GM12878 (cell line): Measurements from ENCODE around the gene DMD. TPM values are rescaled to one million over a fixed set of nuclear protein-coding genes. Genes with fewer than 3 reads are reported as not detected.

Experiments used
- ATAC-seq: fragments of 200-7000 bp; cut with Tn5 transposase; 3 replicates; pipeline ENCODE4 v1.9.1; 2020; ENCODE audit warnings: mild to moderate bottlenecking, moderate library complexity
- BruUV-seq: library from RNA; stranded (reverse); fragments of 400-500 nt; replicated peaks from 2 replicates; lab custom pipeline; 2021; lab: Mats Ljungman, UMichigan
- CTCF ChIA-PET: fragments of 300-600 bp; sonication (Branson Sonifier 250); formaldehyde crosslinking; extraction: SDS; loops from one replicate; lab custom pipeline; 2021; ENCODE audit warnings: inconsistent platforms; lab: Yijun Ruan, JAX
- POLR2A ChIA-PET: fragments of 350-600 bp; formaldehyde crosslinking; extraction: SDS; loops from one replicate; lab custom pipeline; 2021; ENCODE audit warnings: inconsistent platforms; lab: Charles Lee
- RAD21 ChIA-PET: fragments of 300-600 bp; sonication (Branson Sonifier 250); formaldehyde crosslinking; loops from one replicate; lab custom pipeline; 2023; ENCODE audit warnings: antibody characterized with exemption; ENCODE audit not compliant: unreplicated experiment; lab: Charles Lee
- SMC1A ChIA-PET: fragments of 300-600 bp; sonication (Branson Sonifier 250); formaldehyde crosslinking; loops from one replicate; lab custom pipeline; 2023; ENCODE audit not compliant: unreplicated experiment, uncharacterized antibody; lab: Charles Lee
- DNase-seq: peaks from one replicate; pipeline ENCODE4 v3.0.0-alpha.2; 2011; ENCODE audit warnings: low read depth, low spot score
- FAIRE-seq: peaks from 3 replicates; lab custom pipeline; 2011; peaks lifted over from hg19 to GRCh38; lab: Jason Lieb, UNC
- H2AFZ ChIP-seq: 2 replicates; pipeline ENCODE4 v1.6.0; 2011; ENCODE audit warnings: low read depth, low read length, control low read depth; ENCODE audit not compliant: control insufficient read depth
- H3K27ac ChIP-seq: 2 replicates; pipeline ENCODE4 v1.5.1; 2011; ENCODE audit warnings: control low read depth; ENCODE audit not compliant: control insufficient read depth, insufficient read depth
- H3K27me3 ChIP-seq, 2 experiments: replicated peaks in 1 of 2; 2 replicates each; pipeline versions ENCODE4 v1.6.0 to v1.6.1; 2011; ENCODE audit warnings: low read length in 1 of 2; ENCODE audit not compliant: control insufficient read depth in 2 of 2, insufficient read depth in 2 of 2
- H3K36me3 ChIP-seq, 2 experiments: 2 replicates each; pipeline ENCODE4 v1.5.1; 2011; ENCODE audit warnings: low read length in 1 of 2; ENCODE audit not compliant: control insufficient read depth in 2 of 2, insufficient read depth in 2 of 2
- H3K4me1 ChIP-seq: 2 replicates; pipeline ENCODE4 v1.6.1; 2011; ENCODE audit warnings: mild to moderate bottlenecking, low read length, moderate library complexity, mixed read lengths; ENCODE audit not compliant: control insufficient read depth, insufficient read depth
- H3K4me2 ChIP-seq: 2 replicates; pipeline ENCODE4 v1.6.0; 2011; ENCODE audit warnings: control low read depth; ENCODE audit not compliant: control insufficient read depth, insufficient read depth
- H3K4me3 ChIP-seq: fragments of 200-600 bp; sonication (generic); 2 replicates; pipeline ENCODE4 v1.5.1; 2016
- H3K79me2 ChIP-seq: 2 replicates; pipeline ENCODE4 v1.6.0; 2011; ENCODE audit warnings: low read length; ENCODE audit not compliant: control insufficient read depth, insufficient read depth
- H3K9ac ChIP-seq: 2 replicates; pipeline ENCODE4 v1.8.0; 2011; ENCODE audit warnings: low read length, control low read depth, mixed read lengths; ENCODE audit not compliant: control insufficient read depth, insufficient read depth
- H3K9me3 ChIP-seq: replicated peaks from 3 replicates; pipeline ENCODE4 v1.5.1; 2011; ENCODE audit warnings: mild to moderate bottlenecking, low read length; ENCODE audit not compliant: control insufficient read depth, insufficient read depth
- H4K20me1 ChIP-seq: 2 replicates; pipeline ENCODE4 v1.6.0; 2011; ENCODE audit not compliant: control insufficient read depth, insufficient read depth
- CEBPB ChIP-seq, 2 experiments: fragments of 150-350 bp in 1 of 2; IDR thresholded peaks; 2 replicates each; pipeline ENCODE4 v1.6.1; 2012 to 2014; ENCODE audit warnings: low read depth in 2 of 2, low read length in 2 of 2, borderline replicate concordance in 1 of 2, inconsistent platforms in 1 of 2
- EZH2 ChIP-seq: IDR thresholded peaks from 2 replicates; pipeline ENCODE4 v1.6.1; 2012; ENCODE audit warnings: low read depth, mild to moderate bottlenecking, control low read depth, inconsistent platforms, low read length, borderline replicate concordance; ENCODE audit not compliant: control insufficient read depth
- HDGF ChIP-seq: fragments of 450-650 bp; IDR thresholded peaks from 2 replicates; pipeline ENCODE4 v1.6.1; 2016; ENCODE audit warnings: antibody characterized with exemption
- KDM1A ChIP-seq: fragments of 200-600 bp; sonication (generic); IDR thresholded peaks from 2 replicates; pipeline ENCODE4 v1.6.1; 2016; ENCODE audit warnings: borderline replicate concordance
- MTA2 ChIP-seq: fragments of 450-650 bp; IDR thresholded peaks from 2 replicates; pipeline ENCODE4 v1.6.1; 2016; ENCODE audit warnings: low read depth, mild to moderate bottlenecking, moderate library complexity
- SRF ChIP-seq, 2 experiments: IDR thresholded peaks; 2 replicates each; pipeline ENCODE4 v1.6.1; 2011; ENCODE audit warnings: low read depth in 2 of 2, low read length in 2 of 2, mild to moderate bottlenecking in 1 of 2, moderate library complexity in 1 of 2
- ZSCAN29 ChIP-seq: fragments of 450-650 bp; IDR thresholded peaks from 2 replicates; pipeline ENCODE4 v1.6.1; 2017; ENCODE audit warnings: mild to moderate bottlenecking, moderate library complexity
- WGBS: methylation state at CpG from one replicate; pipeline ENCODE4 v1.1.6; 2016; ENCODE audit warnings: low lambda C conversion rate; ENCODE audit not compliant: insufficient replicate concordance, insufficient coverage; ENCODE audit errors: missing lambda C conversion rate; 5-methylcytosine and 5-hydroxymethylcytosine counted together
- in situ Hi-C: fragments of 300-500 bp; cut with MboI; formaldehyde crosslinking; loops from 9 replicates; pipeline ENCODE4 v1.14.3; 2018; ENCODE audit warnings: mixed read lengths
- intact Hi-C: fragments of 100-400 bp; cut with micrococcal nuclease; formaldehyde crosslinking; loops from one replicate; pipeline ENCODE4 v1.14.2; 2022; ENCODE audit not compliant: unreplicated experiment
- polyA plus RNA-seq, 11 experiments: library from polyadenylated mRNA; depleted of rRNA in 4 of 11; unstranded in 6 of 11; stranded (reverse) in 5 of 11; fragments of >200 nt; fragmentation: Nextera tagmentation in 4 of 11; fragmentation: Illumina TruSeq in 1 of 11; extraction: Ambion mirVana in 4 of 11; extraction: Trizol in 1 of 11; gene quantifications; 1 replicate in 1 of 11; 2 replicates in 10 of 11; pipeline versions ENCODE4 v1.2.1 to v1.2.3, GENCODE V29; 2011 to 2016; ENCODE audit warnings: inconsistent platforms in 2 of 11, missing spikeins in 2 of 11, low read depth in 1 of 11
- total RNA-seq, 4 experiments: library from RNA; depleted of rRNA in 3 of 4; stranded (reverse); fragments of >200 nt in 3 of 4; fragmentation: Illumina TruSeq in 1 of 4; extraction: Trizol in 1 of 4; gene quantifications; 2 replicates each; pipeline versions ENCODE4 v1.2.1 to v1.2.3, GENCODE V29; 2013 to 2021
- TF ChIP-seq, protein P1 (sequence below): fragments of 150-350 bp; IDR thresholded peaks from 2 replicates; pipeline ENCODE4 v1.6.1; 2014; ENCODE audit warnings: mild to moderate bottlenecking, low read depth, low read length
- TF ChIP-seq, protein P2 (sequence below): fragments of 450-650 bp; IDR thresholded peaks from 2 replicates; pipeline ENCODE4 v1.6.1; 2018; ENCODE audit warnings: borderline replicate concordance, mild to moderate bottlenecking; ENCODE audit not compliant: partially characterized antibody
- TF ChIP-seq, protein P3 (sequence below): fragments of 450-650 bp; IDR thresholded peaks from 2 replicates; pipeline ENCODE4 v1.6.1; 2017; ENCODE audit warnings: borderline replicate concordance

The DMD gene
- total and polyA plus RNA-seq, 10 of the 15 experiments (the other 5 are each of a cell fraction or from before 2014, with no cell fraction given): 1.4 to 24.3 (median 4.3) TPM

DNA sequence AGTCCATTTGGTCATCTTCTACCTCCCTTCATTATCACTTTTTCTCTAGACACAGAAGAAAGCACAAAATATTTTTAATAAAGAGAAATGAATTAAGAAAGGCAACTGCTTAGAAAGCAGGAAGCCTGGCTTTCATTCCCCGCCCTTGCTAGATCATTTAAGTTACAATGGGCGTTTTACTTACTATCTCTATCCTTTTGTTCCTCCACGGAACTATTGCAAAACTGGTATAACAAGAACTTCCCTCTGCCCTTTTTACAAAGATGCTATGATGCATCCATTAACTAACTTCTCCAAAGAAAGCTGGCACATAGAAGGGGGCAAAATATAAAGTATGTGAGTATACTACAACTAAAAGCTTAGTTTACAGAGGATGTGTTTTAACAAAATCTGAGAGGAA, 1705.0 kb downstream of the DMD start:
- WGBS: 0% methylated on average over 3 of the region's 3 CpGs
- DNase-seq (no peak), FAIRE-seq (no peak), ATAC-seq (no peak)
- TF ChIP-seq, protein P1, sequence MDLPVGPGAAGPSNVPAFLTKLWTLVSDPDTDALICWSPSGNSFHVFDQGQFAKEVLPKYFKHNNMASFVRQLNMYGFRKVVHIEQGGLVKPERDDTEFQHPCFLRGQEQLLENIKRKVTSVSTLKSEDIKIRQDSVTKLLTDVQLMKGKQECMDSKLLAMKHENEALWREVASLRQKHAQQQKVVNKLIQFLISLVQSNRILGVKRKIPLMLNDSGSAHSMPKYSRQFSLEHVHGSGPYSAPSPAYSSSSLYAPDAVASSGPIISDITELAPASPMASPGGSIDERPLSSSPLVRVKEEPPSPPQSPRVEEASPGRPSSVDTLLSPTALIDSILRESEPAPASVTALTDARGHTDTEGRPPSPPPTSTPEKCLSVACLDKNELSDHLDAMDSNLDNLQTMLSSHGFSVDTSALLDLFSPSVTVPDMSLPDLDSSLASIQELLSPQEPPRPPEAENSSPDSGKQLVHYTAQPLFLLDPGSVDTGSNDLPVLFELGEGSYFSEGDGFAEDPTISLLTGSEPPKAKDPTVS: no peak
- no peak for TF ChIP-seq ZSCAN29
- TF ChIP-seq KDM1A: no peak
- TF ChIP-seq EZH2: no peak
- no peak for TF ChIP-seq CEBPB (IDR thresholded peaks at IDR 0.05; ENCODE audit: borderline replicate concordance in 1 of 2, low read depth in 2 of 2, low read length in 2 of 2)
- TF ChIP-seq HDGF: no peak
- SMC1A ChIA-PET: no interaction called here
- no peaks in the 10 kb centered on the region for H4K20me1 ChIP-seq
- BruUV-seq: no TSS peak
- H2AFZ ChIP-seq: no peak overlapping the region
- RAD21 ChIA-PET: no interaction called here
- no peaks in the 10 kb centered on the region for H3K36me3 ChIP-seq
- intact Hi-C loops (no loop called here), in situ Hi-C loops (no loop called here)
- H3K27me3 ChIP-seq: no peaks in the 10 kb centered on the region
- no peaks in the 10 kb centered on the region for H3K9me3 ChIP-seq
- CTCF ChIA-PET: no interaction called here
- no peak overlapping the region for H3K9ac ChIP-seq
- POLR2A ChIA-PET: no interaction called here
- H3K27ac ChIP-seq: no peak overlapping the region
- H3K4me3 ChIP-seq: no peak overlapping the region
- H3K4me1 ChIP-seq: no peaks in the 10 kb centered on the region
- no peak overlapping the region for H3K4me2 ChIP-seq
- H3K79me2 ChIP-seq: no peaks in the 10 kb centered on the region

DNA sequence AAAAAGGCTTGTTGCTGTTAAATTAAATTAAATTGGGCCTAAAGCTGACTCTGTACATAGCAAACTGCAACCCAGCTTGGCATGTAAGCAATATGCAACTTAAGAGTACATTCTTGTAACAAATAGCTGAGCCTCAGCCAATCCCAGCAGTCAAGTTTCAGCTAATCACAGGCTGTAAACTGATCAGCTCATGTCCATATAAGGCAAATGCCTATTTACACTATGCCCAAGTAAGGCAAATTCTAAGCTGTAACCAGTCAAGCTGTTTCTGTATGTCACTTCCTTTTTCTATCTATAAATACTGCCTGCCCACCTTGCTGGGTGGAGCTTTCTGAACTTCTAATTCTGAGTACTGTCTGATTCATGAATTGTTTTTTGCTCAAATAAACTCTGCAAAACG, 1710.4 kb downstream of the DMD start:
- WGBS: 5% methylated on average over 1 of the region's 1 CpG
- Histone ChIP-seq H4K20me1 (no peaks in the 10 kb centered on the region), H3K27me3 (no peaks in the 10 kb centered on the region), H3K4me3 (no peak overlapping the region), H3K9me3 (no peaks in the 10 kb centered on the region), H3K36me3 (no peaks in the 10 kb centered on the region), H3K79me2 (no peaks in the 10 kb centered on the region), H3K4me2 (no peak overlapping the region), H3K9ac (no peak overlapping the region), H2AFZ (no peak overlapping the region), H3K27ac (no peak overlapping the region), H3K4me1 (no peaks in the 10 kb centered on the region)
- RAD21 ChIA-PET: no interaction called here
- SMC1A ChIA-PET: no interaction called here
- ATAC-seq: peak; percentile 63
- in situ Hi-C loops: no loop called here
- intact Hi-C loops: no loop called here
- no peak for FAIRE-seq
- BruUV-seq: no TSS peak
- no peak for DNase-seq
- TF ChIP-seq MTA2: no peak
- peak; percentile 60 to 90 for TF ChIP-seq SRF (IDR thresholded peaks at IDR 0.05; ENCODE audit: low read depth in 2 of 2, low read length in 2 of 2)
- TF ChIP-seq, protein P2, sequence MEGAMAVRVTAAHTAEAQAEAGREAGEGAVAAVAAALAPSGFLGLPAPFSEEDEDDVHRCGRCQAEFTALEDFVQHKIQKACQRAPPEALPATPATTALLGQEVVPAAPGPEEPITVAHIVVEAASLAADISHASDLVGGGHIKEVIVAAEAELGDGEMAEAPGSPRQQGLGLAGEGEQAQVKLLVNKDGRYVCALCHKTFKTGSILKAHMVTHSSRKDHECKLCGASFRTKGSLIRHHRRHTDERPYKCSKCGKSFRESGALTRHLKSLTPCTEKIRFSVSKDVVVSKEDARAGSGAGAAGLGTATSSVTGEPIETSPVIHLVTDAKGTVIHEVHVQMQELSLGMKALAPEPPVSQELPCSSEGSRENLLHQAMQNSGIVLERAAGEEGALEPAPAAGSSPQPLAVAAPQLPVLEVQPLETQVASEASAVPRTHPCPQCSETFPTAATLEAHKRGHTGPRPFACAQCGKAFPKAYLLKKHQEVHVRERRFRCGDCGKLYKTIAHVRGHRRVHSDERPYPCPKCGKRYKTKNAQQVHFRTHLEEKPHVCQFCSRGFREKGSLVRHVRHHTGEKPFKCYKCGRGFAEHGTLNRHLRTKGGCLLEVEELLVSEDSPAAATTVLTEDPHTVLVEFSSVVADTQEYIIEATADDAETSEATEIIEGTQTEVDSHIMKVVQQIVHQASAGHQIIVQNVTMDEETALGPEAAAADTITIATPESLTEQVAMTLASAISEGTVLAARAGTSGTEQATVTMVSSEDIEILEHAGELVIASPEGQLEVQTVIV: no peak
- TF ChIP-seq, protein P3, sequence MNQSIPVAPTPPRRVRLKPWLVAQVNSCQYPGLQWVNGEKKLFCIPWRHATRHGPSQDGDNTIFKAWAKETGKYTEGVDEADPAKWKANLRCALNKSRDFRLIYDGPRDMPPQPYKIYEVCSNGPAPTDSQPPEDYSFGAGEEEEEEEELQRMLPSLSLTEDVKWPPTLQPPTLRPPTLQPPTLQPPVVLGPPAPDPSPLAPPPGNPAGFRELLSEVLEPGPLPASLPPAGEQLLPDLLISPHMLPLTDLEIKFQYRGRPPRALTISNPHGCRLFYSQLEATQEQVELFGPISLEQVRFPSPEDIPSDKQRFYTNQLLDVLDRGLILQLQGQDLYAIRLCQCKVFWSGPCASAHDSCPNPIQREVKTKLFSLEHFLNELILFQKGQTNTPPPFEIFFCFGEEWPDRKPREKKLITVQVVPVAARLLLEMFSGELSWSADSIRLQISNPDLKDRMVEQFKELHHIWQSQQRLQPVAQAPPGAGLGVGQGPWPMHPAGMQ: no peak
- POLR2A ChIA-PET: no interaction called here
- CTCF ChIA-PET: interaction anchor here (1.4 to 1.5 kb wide), 2 partner anchors 9 to 466 kb away, joined by 4 read pairs; no protein-coding TSS in a partner anchor
